GM19324 (cell line): Measurements from ENCODE around the gene MOB1B.

Experiments
- ATAC-seq: cut with Tn5 transposase; IDR thresholded peaks from one replicate; pipeline ENCODE4 v1.9.1; 2021; ENCODE audit warnings: mild to moderate bottlenecking, moderate library complexity; ENCODE audit not compliant: unreplicated experiment, low FRiP score

The MOB1B gene

DNA sequence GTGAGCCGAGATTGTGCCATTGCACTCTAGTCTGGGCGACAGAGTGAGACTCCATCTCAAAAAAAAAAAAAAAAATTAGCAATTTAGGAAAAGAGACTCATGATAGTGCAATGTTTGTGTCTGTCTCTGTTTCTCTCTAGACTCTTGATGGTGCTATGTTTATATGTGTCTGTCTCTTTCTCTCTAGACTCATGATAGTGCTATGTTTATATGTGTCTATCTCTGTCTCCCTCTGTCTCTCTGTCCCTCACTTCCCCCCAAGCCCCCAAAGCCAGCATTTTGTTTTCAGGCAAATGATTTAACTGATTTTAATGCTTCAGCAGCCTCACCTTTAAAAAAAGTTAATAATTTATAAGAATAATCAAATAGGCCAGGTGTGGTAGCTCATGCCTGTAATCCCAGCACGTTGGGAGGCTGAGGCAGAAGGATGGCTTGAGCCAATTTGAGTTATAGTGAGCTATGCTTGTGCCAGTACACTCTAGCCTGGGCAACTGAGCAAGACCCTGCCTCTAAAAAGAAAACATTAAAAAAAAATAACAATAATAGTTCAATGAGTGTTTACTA, 6.9 kb downstream of the MOB1B start:
- ATAC-seq = no peak

DNA sequence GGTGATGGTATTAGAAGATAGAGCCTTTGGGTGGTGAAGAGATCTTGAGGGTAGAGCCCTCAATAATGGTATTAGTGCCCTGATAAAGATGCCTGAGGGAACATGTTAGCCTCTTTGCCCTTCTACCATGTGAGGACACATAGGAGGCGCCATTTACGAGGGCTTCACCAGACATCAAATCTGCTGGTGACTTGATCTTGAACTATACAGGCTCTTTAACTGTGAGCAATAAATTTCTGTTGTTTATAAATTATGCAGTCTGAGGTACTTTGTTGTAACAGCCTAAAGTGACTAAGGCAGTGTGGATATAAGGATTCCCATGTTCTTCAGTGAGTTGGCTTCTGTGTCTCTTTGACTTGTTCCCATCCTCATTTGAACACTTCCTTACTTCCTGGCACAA, 11.8 kb downstream of the MOB1B start:
- no peak for ATAC-seq

DNA sequence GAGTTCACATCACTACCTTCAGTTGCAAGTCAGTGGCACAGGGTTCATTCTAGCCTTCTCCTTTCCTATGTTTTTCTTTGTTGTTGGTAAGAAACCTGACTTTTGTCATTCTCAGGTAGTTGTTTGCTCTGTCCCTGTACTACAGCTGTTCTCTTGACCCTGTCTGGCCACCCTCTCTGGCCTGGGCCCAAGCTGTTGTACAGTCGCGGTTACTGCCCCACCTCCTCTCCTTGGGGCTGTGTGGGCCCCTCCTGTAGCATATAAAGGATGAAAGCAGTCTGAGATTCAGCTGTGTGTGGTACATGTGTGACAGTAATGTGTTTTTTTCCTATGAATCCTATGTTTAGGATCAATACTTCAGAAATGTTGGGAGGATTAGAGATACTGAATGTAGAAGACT, 12.5 kb downstream of the MOB1B start:
- ATAC-seq = no peak

DNA sequence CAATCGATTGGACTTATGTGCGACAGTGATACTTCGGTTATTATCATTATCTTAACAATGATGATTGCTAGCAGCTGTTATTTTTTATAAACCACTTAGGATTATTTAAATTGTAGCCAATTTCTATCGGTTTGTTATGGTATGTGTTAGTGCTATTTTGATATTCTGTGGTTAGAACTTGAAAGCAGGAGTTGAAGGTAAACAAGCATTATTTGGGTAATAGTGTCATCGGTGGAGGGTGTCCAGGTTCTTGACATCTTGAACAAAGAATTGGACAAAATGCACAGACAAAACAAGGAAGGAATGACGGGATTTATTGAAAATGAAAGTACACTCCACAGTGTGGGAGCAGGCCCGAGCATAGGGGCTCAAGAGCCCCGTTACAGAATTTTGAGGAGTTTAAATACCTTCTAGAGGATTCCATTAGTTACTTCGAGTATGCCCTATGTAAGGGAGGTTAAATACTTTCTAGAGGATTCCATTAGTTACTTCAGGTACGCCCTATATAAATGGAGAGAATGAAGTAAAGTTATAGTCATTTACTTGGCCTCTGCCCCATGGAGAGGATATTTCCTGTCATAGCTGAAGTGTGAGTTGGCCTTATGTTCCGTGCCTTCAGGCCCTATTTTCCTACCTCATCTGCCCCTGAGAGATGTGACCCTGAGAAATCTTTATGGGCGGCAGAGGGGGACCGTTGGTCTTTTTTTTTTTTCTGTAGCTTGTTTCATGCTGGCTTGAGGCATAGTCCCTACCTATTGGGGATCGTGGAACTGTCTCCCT, 13.1 kb downstream of the MOB1B start:
- ATAC-seq = no peak

DNA sequence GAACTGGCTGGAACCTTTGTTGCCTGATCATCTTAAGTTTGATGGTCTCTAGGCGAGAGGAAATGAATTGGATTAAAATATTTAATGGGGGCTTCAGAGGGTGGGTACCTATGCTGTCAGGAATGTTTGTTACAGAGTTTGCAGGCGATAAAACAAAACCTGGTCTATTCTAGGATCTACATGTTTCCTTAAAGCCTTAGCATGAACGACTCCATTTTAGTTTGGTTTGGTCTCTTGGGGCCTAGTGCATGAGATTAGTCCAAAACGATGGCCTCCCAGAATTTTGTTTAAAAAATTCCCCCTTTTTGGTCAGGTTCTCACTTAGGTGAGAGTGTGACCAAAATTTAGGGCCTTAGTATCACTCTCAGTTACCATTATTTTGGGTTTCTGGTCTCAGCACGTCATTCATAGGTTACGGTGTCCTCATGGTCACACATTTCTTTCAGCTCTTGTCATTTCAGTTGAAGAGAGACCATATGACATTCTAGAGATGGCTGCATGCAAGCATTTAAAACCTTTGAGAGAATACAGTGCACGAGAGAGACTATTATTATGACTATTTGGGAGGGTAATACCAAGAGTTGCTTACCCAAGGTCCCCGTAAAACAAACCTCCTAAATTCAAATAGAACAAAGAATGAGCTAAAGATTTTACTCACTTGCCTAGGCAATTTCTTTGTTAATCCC, 13.8 kb downstream of the MOB1B start:
- ATAC-seq = no peak

DNA sequence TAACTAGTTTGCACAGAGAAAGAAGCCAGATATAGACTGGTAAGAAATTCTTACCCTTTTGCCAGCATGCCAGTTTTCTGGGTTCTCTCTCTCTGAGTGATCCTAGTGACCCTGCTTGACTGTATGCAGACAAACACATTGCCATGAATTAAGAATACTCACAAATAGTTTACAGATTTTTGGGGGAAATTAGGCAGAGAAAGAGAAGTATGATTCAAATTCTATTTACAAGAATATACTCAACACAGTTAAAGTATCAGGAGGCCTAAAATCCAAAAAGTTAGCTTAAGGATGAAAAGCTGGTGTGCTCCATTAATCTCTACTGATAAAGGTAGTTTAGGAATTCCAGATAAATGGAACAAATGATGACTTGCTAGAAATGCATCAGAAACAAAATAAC, 18.4 kb downstream of the MOB1B start:
- ATAC-seq = no peak

DNA sequence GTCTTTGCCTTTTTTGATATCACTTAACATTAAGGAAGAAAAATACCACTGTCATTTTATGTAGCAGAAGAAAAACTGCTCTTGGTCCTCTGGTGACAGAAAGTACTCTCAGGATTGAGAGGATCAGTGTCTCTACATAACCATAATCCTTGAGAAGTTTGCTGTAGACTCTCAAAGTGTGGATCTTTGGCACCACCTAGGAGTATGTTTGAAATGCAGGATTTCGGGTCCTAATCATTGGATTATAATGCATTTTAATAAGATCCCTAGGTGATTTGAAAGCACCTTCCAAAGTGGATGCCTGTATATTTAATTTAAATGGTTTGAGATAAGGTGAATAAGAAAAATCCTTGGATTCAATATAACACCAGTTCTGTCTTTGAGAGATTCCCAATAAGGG, 23.2 kb downstream of the MOB1B start:
- ATAC-seq = no peak

DNA sequence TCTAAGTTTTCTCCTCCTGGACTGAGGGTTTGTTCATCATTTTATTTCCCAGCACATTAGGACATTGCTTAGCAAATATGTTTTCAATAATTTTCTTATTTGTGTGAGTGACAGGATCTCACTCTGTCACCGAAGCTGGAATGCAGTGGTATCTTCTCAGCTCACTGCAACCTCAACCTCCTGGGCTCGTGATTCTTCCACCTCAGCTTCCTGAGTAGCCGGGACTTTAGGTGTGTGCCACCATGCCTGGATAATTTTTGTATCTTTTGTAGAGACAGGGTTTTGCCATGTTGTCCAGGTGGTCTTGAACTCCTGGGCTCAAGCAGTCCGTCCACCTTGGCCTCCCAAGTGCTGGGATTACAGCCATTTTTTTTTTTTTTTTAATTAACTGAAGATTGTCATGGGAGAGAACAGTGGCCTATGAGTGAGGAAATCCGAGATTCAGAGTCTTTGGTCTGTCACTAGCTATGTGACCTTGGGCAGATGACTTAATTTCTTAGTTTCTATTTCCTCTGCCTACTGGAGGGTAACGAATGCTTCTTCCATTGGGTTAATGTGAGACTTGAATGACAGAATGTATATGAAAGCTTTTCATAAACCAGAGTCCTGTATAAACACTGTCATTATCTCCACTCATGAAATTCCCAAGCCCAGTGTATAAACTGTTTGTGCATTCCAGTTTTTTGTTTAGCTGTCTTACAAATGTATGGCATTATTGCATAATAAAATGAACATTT, 23.9 kb downstream of the MOB1B start:
- peak; percentile 83 for ATAC-seq

DNA sequence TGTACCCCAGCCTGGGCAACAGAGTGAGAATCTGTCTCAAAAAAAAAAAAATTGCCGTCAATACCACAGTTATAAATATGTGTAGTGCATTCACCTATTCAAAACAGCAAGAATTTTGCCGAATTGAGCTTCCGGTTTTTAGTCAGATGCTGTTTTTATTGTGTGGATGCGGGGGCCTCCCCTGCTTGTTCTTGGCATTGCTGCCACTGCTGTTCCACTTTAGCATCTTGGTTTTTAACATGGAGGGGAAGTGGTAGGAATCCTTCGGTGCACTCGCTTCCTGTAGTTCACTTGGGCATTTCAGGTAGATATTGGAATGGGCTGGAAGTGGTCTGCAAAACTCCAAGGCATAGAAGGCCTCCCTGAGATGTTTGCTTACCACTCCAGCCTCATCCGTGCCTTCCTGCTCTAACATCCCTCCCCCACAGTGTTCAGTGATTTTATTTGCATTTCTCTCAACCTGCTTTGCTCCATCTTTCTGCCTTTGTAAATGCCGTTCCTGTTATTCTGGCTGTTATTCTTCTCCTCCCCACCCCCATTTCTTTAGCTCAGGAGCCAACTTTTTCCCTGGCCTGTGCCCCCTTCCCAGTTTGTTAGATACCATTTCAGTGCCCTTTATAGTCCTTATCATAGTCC, 25.5 kb downstream of the MOB1B start:
- peak; percentile 47 for ATAC-seq

DNA sequence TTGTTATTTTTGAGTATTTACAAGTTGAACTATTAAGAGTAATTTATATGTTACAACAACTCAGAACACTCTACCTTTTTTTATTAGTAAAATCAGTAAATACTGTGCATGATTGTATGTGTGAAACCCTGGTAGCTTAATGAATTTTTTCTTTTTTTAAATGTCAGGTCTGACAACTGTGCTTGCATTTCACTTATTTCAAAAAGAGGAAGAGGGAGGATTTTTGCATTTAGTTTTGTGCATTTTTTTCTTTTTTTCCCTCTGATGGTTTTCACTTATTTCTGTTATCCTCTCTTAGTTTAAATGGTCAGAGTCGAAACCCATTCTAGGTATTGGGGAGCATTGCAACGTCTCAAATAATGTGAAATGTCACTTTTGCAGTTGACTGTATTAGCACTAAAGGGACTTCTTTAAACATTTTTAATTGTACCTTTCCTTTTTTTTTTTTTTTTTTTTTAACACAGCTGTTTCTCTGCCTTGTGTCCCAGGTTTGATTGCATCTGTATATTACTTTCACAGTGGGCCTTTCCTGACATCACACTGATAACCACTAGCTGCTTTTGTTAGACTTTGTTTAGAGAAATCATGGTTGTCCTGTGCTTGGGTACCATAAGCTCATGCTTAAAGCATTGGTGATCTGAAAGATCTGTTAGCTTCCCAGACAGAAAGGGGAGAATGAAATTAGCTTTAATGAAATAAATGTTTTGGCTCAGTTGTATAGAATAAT, 28.5 kb downstream of the MOB1B start:
- ATAC-seq = no peak

DNA sequence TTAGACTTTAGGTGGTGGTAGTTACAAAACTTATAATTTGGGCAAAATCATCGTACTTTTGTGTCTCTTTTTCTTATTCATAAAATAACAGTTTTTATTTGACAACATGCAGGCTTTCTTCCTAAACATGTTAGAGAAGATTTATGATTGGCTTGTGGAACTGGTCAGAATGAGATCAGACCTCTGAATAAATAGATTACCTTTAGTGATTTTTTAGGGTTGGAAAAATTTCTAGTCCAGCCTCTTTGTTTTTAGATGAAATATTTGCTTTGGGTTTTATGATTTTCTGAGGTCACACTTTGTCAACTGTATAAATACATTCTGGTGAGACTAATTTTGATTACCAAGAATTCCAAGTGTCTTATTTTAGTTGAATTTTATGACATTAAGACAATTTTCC, 29.2 kb downstream of the MOB1B start:
- no peak for ATAC-seq

DNA sequence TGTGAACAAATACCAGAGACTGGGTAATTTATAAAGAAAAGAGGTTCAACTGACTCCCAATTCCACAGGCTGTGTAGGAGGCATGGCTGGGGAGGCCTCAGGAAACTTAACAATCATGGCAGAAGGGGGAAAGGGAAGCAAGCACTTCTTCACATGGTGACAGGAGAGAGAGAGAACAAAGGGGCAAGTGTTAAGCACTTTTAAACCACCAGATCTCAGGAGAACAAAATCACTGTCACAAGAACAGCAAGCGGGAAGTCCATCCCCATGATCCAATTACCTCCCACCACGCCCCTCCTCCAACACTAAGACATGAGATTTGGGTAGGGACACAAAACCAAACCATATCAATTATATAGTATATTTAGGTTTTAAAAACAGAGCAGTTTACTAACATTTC, 30.8 kb downstream of the MOB1B start:
- ATAC-seq = no peak

DNA sequence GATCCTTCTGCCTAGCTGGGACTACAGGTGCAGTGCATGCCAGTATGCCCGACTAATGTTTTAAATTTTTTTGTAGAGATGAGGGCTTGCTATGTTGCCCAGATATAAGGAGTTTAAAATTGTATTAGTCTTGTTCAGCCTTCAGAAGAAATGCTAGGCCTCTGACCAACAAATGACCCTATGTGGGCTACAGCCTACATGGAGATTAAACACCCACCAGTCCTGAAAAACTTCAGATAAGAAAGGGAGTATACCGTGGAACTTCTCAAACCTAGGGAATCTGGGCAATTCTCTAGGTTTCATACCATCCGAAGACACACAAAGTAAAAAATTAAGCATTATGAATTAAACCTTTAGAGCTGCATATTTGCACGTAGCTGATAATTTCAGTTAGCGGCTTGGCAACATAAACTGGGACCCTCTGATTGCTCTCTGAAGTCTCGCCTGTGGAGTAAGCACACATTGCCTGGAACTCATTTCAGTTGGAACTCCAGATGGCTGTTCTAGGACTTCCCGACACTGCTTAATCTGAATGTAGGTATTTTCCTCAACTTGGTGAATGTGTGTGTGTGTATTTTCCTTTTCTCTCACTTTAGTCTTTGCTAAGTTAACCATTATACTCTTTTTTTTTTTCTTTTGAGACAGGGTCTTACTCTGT, 33.0 kb downstream of the MOB1B start:
- ATAC-seq = no peak

DNA sequence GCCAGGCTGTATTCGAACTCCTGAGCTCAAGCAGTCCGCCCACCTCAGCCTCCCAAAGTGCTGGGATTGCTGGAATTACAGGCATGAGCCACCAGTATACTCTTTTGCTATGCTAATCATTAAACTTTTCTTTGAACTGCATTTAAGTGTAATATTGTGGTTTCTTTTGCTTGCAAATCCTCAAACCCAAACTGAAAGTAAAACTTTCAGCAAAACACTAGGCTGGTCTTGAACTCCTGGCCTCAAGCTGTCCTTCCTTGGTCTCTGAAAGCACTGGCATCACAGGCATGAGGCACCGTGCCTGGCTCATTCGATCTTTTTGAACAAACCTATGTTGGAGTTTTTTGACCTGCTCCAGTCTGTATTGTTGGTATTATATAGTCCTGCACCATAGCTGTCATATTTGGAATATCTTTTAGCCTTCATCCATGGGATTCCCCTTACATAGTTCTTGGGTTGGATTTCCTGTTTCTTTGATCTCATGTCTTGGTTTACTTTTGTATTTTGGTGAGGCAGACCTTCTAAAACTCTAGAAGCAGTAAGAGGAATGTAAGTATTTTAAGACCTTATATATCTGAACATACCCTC, 34.1 kb downstream of the MOB1B start:
- no peak for ATAC-seq

DNA sequence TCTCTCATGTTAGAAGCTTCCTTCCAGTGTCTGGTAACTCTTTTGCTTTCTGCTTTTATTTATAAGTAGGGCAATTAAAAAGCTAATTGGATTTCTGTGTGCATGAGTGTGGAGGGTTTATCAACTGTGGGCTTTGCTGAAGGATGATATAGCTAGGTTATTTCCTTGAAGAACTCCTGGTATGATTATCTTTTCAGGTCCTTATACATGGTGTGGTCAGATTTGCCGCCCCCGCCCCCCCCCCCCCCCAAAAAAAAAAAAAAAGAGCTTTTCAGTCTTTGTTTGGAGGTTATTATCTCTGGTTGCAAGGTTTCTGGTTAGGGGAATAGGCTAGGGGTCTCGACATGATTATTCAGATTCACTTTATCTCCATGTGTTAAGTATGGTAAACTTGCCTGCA, 35.9 kb downstream of the MOB1B start:
- ATAC-seq = no peak

DNA sequence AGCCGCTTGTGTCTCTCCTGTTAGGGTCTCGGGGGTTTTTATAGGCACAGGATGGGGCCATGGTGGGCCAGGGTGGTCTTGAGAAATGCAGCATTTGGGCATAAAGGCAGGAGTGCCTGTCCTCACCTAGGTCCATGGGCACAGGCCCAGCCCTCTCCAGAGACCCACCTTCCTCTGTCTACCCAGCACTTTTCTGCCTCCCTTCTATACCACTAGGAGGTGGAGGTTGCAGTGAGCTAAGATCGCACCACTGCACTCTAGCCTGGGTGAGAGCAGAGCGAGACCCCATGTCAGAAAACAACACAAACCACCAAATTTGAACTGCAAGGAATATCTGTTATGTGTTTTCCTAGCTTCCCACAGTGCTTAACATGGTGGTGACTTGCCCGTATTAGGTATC, 38.0 kb downstream of the MOB1B start:
- no peak for ATAC-seq

DNA sequence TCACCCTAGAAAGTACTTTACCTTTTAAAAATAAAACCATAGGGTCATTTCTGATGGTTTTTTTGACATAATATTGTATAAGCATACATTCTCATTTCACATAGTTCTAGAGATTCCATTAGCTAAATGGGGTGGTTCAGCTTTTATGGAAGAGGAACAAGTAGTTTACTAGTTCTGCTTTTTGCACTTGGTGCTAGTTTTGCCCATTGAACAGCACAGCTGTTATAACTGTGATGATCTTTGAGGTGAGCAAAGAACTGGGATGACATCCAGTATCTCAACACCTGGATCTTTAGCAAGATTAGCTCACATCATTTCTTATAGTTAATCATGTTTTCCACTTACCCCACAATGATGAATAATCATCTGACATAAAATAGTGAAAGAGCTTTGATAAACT, 40.9 kb downstream of the MOB1B start:
- ATAC-seq = peak; percentile 53

DNA sequence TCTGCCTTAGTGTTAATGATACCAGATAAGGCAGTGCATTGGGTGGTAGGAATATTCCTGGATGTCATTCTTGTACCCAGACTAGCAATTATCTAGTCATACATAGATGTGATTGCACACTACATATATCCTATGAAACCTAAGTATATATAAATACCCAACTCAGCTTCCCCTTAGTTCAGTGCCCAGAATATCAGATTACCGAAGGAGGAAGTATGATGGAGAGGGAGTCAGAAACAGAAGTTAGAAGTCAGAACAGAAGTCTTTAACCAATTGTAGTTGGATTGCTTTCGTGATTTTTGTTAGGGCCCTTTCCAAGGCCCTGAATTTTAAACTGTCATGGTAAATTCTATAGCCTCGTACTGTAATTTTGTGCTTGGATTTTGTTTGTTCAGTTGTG, 42.9 kb downstream of the MOB1B start:
- ATAC-seq = no peak

DNA sequence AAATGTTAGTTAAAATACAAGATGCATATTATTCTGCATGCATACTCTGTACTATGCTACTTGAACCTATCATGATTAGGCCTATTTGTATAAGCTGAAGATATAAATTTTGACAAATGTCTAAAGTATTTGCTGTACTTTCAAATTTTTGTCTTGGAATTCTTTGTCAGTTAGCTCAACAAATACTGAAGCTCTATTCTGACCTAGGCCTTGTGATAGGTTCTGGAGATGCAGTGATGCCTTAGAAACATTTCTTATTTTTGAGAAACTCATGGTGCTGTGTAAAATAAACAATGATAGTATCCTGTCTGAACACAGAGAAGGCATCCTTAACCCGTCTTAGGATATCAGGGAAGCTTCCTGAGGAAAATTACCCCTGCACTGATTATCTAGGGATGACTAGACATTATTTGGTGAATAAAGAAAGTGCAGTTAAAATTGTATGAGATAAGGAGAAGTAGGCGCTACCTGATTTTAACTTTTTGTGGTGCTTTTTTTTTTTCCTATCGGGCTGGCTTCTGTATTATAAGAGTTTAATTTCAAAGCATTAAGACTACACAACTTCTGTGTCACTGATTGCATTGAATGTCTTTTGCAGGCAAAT, 43.4 kb downstream of the MOB1B start:
- ATAC-seq = no peak
